Keratinocyte (primary cell): ENCODE data around the gene SAMD4B.

Experiments
- EZH2 ChIP-seq: IDR thresholded peaks from one replicate; pipeline ENCODE4 v1.6.1; 2012; ENCODE audit warnings: inconsistent platforms, mild to moderate bottlenecking, low read length, moderate library complexity
- TF ChIP-seq, protein P1 (sequence below), 3 experiments: IDR thresholded peaks in 1 of 3; conservative IDR thresholded peaks in 1 of 3; optimal IDR thresholded peaks in 1 of 3; 2 replicates in 2 of 3; 3 replicates in 1 of 3; pipeline versions ENCODE3 to v1.5.1; 2011; ENCODE audit warnings: low read length in 3 of 3, mild to moderate bottlenecking in 3 of 3, moderate library complexity in 2 of 3, control low read depth in 1 of 3, inconsistent platforms in 1 of 3; ENCODE audit not compliant: insufficient read depth in 2 of 3; ENCODE audit errors: extremely low read depth in 1 of 3

DNA sequence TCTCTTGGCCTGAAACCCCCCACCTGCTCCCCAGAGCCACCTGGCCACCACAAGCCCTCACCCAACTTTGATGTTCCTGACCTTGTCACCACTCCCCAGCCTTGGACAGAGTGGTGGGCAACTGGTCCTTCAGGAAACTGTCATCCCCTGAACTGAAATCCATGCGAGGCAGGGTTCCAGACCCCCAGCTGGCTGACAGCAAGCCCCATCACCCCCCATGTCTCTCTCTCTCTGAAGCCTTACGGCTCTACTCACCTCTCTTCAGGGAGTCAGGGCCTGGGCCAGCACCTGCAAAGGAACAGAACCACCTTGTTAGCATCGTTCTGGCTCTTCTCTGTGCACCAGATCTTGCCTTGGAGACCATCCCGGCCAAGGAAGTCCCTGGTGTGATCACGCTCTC is 24.1 kb upstream of the SAMD4B start:
- no peak for TF ChIP-seq EZH2
- TF ChIP-seq, protein P1, sequence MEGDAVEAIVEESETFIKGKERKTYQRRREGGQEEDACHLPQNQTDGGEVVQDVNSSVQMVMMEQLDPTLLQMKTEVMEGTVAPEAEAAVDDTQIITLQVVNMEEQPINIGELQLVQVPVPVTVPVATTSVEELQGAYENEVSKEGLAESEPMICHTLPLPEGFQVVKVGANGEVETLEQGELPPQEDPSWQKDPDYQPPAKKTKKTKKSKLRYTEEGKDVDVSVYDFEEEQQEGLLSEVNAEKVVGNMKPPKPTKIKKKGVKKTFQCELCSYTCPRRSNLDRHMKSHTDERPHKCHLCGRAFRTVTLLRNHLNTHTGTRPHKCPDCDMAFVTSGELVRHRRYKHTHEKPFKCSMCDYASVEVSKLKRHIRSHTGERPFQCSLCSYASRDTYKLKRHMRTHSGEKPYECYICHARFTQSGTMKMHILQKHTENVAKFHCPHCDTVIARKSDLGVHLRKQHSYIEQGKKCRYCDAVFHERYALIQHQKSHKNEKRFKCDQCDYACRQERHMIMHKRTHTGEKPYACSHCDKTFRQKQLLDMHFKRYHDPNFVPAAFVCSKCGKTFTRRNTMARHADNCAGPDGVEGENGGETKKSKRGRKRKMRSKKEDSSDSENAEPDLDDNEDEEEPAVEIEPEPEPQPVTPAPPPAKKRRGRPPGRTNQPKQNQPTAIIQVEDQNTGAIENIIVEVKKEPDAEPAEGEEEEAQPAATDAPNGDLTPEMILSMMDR (optimal IDR thresholded peaks at IDR 0.05 in 1 of 3, IDR thresholded peaks at IDR 0.05 in 1 of 3, conservative IDR thresholded peaks at IDR 0.05 in 1 of 3; ENCODE audit: extremely low read depth in 1 of 3, insufficient read depth in 2 of 3, low read length in 3 of 3) = no peak
